Kidney capillary endothelial cell (primary cell): Measurements from ENCODE around the gene HDAC9.

ENCODE experiments used
- DNase-seq: peaks from one replicate; pipeline ENCODE4 v3.0.0-alpha.2; 2018; ENCODE audit warnings: low spot score

HDAC9 gene

DNA sequence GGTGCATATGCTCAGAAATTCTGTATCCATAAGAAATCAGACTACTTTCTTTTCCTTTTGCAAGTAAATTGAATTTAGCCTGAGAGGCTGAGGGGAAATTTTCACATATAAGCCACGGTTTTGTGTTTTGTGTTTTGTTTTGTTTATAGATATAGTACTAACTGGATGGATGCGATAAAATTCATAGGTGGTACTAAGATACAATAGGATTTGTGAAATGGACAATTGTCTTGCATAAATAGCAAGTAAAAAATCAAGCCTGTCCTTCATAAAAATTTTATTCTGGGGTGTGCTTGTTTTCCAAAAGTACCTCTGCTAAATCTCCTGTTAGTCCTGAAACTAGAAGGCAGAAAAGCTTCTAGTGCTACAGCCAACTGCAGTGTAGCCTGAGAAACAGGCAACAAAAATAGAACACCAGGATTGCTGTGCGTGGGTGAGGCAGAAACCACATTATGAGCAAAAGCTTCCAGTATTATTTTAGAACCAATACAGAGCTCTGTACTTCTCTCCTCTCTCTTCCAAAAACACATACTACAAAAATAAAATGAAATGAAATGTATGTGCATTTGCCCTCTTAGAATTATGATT is 634 bp upstream of the HDAC9 start:
- DNase-seq, result no peak

DNA sequence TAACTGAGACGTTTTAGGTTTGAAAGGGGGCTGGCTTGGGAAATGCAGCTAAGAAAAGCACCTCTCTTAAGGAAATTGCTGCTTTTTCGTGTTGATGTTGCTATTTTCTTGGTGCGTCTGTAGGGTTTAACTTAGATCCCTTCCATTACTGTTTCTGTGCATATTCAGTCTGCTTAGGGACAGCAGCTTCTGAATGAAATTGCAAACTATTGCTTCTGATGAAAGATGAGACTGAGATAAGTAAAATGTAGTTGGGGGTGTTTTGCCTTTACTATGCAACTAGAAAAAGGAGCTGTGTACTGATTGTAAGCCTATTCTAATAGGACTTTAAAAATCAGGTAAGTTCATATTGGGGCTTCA is 772 bp downstream of the HDAC9 start:
- DNase-seq, result no peak

DNA sequence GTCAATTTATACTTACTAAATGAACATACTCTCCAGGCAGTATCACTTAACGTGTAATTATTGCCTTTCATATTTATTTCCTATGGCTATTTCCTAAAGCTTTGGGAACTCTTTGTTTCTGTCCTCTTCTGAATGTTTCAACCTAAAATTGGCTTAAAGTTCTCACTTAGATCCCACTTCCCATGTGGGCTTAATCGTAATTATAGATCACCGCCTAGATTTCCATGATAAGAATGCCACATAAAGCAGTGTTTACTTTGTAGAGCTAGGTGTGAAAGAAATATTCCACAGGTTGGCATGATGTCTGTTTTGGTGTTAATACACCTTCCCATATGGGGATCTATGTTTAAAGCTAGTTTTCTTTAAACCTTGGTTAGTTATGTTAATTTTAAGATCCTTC is 1.5 kb downstream of the HDAC9 start:
- no peak for DNase-seq

DNA sequence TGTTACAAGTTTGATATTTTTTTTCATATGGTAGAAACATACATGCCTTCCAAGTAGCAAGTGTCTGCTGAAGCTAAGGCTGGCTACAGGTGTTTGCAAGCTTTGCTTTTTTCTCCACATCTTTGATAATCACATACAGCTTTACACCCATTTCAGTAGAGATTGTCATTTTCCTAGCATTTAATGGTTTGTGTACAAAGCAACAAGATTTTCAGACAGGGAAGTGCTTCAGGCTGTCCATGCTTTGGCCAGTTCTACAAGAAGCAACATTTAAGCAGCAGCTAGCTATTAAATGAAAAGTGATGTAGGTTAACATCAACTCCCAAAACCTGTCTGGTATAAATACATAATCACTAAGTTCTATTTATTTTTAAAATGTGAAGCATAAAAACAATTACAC is 2.3 kb downstream of the HDAC9 start:
- no peak for DNase-seq

DNA sequence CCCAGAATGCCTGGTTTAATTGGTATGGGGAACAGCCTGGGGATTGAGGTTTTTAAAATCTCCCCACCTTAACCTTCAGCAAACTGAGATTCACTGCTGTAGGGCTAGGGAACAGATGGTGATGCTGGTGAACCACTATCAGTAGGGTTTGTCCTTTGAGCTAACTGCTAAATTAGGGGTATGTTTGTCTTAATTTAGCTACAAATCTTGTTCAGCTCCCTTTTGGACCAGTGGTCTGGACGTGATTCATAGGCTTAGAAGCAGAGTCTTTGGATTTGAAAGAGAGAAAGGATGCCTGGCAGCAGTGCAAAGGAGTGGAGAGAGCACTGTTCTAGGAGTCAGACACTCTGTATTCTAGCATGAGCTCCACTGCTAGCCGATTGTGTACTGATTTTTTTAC is 2.8 kb downstream of the HDAC9 start:
- no peak for DNase-seq

DNA sequence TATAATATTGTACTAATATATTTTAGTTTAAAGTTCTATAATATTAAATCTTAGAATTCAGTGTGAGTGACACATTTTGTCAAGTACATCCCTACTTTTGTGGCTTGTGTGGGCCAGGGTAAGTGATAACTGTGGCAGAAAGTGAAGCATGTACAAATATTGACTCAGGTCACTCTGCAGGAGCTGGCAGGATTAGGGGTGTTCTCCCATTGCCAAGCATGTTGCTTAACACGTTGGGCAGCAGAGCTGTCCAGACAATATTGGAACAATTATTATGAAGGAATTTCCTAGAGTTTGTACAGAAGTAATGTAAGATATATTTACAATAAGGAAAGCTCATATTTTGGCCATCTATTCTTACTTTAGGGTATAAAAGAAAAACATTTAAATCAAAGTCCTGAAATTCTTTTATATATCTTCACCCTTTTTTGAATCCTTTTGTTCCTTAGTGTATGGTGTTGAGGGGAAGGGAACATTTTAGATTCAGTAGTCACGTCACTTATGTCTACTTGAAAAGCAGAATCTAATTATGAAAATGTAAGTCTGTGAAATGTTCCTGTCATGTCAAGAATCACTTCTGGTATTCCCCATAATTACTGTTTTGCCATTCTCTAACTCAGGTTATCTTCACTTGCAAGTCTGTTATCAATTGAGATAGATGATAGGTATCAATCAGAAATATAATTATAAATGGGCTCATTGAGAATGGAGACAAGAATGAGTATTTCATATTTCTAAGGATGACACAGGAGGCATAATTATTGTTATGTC is 4.0 kb downstream of the HDAC9 start:
- DNase-seq, result no peak

DNA sequence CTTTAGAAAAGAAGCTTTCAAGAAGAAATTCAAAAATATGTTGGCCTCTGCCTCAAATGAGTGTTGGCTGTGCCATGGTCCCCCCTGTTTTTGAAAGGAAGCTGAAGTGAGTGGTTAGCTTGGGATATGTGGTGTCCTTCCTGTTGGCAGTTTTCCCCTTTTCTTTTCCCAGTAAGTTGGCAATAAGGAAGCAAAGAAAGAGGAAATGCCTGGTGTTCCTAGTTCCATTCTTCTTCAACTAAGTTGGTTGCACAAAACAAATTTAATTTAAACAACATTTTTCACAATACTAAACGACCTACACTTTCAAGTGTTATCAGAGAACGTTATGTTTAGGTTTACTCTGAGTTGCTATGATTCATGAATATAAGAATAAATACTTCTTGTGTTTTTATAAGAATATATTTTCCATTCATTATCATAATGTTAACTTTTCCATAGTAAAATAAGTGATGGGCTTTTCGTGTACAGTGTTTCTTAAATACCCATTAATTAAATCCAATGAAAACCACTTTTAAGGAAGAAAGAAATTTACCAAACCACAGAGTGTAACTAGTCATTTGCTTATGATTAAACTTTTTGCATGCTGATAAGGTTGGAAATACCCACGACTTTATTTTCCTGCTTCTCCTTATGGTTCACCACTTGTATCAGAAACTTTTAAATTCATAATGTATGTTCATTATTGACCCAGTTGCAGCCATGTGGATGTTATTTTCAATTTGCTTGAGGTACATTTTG is 7.7 kb downstream of the HDAC9 start:
- DNase-seq, result no peak

DNA sequence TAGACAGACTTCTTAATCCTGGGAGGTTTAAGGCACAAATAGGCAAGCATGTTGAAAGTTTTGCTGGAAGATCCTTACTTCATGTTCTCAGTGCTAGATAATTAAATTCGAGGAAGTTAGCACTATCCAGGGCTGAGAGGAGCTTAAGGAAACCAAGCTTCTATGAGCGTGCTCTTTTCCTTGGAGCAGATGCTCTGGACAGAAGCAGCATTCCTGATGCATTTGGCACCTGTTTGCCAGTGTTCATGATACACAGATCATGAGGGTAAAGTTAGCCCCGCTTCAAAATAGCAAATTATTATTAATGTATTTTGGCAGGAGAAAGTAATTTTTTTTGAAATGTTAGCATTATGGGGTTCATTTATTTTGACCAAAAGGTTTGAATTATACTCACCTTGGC is 9.4 kb downstream of the HDAC9 start:
- no peak for DNase-seq

DNA sequence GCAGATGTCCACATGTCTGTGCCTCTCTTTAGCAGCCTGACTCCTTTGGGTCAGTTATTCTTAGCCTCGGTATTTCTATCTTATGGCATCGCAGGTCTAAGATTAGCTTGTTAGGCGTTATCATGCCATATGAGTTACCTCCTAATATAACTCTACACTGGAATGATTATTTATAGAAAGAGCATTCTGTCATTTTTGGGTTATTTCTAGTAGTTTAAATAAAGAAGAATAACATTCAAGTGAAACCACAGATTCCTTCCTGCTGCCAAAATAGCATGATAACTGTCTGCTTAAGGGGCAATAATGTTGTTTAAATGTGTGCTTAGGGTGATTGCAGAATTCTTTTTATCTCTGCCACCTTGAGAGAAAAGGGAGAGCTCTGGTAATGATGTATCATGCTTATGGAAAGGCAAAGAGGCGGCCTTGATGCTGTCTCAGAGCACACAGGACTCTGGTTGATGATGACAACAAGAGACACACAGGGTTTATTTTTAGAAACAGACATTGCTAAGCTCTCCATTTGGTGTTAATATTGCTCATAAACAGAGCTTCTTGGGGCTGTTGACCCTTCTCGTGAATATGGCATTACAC is 10.4 kb downstream of the HDAC9 start:
- DNase-seq, result peak; percentile 55

DNA sequence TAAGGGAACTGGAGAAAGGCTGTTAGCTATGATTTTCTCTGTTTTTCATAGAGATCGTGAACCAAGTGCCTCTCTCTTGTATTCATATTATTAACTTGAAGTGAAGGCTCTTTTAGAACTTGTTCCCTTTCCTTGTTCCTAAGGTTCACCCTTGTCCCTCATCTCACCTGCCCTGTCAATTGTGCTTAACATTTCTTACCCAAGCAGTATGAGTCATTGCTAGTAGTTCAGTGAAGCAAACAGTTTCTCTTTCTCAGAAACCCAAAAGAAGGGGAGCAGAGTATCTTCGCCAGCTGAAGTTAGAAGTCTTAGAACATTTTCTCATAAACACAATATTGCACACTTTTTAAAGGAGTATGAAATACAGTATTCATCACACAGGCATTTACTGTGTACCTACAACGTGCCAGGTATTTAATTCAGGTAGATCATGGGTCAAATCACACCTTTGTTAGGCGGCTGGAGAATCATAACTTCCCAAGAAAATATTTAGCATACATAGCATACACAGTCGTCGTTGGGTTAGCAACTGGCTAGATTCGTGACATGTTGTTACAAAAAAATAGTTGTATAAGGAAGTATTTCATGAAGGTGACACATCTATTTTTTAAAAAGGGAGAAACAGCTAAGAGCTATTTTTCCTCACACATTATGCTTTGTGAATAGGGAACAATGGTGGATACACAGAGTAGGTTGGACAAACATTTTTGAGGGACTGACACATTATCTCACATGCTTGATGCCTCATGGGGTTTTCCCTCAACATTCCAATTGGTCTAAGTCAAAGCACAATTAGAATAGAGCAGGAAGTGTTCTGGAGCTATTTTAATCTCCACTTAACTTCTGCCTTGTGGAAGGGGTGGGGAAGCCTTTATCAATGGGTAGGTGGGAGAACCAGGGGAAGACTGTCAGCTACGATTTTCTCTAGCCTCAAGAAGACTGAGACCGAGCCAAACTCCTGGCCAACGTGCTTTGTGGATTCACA is 13.2 kb downstream of the HDAC9 start:
- peak; percentile 98 for DNase-seq

DNA sequence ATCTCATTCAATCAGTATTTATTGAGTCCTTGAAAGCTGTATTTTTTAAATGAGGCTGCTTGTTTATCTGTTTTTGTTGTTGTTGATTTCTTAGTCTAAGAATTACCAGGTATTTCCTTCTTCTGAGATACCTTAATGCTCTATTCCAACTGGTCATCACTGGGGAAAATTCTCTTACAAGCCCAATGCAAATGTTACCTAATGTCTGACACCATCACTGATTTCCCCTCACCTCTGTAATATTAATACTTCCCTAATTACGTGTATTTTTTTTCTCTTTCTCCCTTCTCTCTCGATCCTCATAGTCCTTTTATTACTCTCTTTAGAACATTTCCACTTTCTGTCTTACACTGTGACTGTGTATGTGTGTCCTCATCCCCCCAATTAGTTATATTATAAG is 13.9 kb downstream of the HDAC9 start:
- no peak for DNase-seq

DNA sequence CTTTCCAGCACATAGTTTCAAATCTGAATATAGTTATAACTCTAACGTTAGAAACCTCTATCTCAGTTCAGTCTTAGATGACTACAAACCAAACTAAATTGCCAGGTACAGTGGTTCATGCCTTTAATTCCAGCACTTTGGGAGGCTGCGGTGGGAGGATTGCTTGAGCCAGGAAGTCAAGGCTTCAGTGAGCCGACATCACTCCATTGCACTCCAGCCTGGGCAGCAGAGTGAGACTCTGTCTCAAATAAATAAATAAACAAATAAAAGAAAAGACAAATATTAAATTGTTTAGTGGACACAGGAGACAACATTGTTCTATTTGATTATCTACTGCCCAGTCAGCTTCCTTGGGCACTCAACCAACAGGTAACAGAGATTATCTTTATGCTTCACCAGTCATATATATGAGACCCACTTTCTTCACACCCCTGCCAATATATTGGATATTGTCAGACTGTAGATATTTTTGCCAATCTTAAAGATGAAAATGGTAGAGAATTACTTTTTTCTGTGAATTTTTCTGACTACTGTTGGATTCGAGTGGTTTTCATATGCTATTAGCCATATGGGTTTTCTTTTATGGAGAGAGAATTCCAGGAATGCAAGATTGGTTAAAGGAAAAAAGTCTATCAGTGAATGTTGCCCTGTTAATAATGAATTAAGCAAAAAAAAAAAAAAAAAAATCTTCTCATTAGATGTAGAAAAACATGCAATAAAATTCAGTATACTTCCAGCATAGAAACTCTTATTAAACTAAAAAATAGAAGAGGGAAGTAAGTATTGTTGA is 16.0 kb downstream of the HDAC9 start:
- no peak for DNase-seq

DNA sequence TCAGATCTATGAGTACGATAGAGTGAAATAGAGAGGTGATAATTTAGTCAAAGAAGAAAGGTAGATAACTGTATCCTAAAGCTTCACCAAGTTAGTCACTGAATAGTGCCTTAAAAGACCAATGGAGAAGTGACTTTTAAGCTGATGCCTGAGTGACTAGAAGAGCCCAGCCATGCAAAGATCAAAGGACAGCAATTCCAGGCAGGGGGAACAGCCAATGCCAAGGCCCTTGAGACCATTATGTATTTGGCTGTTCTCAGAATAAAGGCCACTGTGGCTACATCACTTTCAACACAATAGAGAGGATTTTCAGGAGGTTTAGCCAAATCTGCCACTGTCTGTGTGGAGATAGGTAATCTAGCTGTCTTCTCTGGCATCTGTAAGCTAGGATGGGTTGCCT is 17.8 kb downstream of the HDAC9 start:
- DNase-seq, result no peak

DNA sequence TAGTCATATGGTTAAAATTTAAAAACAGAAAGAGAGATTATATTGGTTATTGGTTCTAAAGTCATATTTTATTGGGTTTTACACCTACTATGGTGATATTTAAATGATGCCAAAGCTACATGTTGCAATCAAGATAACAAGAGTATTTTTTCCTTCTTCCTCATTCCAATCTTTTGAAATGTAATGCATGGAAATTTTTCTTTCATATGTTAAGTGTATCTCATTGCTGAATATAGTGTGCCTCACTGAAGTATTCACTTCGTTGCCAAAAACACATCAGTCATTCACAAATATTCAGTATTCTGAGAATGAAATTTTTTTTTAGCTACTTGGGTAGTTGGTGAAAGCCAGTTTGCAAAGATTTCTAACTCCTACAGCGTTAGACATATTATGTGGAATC is 19.5 kb downstream of the HDAC9 start:
- DNase-seq, result no peak

DNA sequence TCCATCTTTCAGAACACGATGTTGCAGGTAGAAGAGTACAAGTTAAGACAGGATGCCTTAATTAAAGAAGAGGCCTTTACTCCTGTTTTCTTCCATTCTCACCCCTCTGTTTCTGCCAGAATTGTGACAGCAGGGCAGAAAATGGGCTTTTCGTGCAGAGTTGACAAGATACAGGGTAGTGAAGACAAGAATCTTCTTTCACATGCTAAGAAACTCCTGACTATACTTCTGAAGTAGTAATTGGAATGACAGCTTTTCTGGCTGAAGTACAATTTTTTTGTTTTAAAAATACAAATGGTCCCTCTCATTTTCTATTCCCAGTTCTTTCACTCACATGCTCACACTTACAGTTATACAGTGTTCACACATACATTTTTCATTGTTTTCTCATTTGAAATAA is 22.1 kb downstream of the HDAC9 start:
- DNase-seq, result no peak

DNA sequence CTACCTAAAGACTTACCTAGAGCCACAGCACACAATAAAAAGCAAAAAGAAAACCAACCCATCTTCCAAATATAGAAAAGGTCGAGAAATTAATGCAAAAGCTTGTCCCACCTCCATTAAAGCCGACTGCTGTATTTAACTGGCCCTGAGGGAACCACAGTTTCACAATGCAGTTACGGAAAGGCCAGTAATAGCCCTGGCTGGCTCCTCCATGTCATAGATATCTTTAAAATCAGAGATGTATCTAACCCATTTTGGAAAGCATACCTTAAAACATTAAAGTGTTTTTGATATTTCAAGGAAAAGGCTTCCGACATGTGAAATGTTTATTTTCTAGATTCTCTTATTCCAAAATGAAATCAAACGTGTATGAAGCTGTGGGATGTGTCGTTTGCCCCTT is 23.0 kb downstream of the HDAC9 start:
- no peak for DNase-seq

DNA sequence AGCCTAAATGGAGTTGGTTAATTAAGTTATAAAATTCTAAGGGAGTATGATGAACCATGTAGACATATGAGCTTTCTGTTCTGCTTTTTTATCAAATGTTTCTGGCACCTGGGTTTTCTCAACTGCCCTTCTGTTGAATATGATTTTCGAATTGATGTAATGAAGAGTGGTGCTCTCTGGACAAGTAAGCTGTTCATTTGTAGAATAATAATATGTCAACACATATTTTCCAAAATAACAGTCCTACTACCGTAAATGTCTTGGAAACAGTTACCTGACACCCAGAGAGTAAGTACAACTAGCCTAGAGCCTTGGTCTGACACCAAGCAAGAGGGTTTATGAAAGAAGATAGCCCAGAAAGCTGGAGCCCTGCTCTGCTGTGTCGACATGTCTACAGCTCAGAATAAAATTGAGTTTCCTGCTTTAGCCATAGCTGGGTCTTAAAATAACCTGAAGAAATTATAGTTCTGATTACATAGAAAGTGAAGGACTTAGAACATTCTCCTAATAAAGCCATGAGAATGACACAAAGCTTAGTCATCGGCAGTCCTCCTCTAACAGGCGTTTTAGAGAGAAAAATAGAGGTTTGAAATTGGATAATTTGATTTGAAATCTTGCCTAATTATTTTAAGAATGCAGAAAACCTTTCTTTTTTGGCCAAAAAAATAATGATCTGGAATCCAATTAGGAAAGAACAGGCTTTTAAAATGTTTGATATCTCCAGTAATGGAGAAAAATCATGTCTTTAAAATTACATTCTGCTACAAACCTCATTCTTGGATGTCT is 25.1 kb downstream of the HDAC9 start:
- peak; percentile 80 for DNase-seq

DNA sequence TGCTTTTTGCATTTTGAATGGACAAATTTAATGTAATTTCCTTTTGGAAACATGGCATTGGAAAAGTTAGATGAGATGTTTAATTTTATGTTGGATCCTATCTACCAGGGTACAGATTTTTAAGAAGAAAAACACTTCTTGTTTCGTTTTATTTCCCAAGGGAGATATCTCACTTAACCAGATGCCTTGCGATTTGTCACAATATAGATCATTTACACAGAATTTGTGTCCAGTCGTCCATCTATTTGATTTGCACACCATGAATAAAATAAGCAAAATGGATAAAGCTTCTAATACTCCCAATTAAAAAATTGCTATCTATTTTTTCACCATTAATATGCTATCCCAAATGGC is 25.7 kb downstream of the HDAC9 start:
- DNase-seq, result no peak

DNA sequence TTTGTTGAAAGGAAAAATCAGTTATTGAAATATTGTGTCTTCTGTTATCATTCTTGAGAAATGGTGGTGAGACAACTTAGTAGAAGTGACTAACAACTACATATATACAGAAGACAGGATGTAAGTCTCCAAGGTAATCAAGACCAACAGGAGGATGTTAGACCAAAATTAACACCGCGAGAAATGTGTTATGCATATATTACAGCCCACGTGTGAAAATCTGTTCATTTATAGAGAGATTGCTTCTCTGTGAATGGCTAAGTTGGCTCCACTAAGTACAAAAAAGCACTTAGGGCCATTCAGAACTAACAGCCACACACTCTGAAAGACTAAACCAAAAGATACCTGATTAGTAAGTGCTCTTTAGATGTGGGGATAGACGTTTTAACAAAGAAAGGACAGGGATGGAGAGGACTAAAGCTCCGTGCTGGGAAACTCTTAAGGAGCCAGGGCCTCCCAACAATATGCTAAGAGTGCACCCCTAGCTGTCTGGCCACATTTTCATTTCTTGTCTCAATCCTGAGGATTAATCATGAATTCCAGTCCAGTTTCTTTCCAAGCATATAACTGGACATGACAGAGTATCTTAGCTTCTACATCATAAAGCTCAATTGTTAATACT is 26.5 kb downstream of the HDAC9 start:
- DNase-seq, result no peak

DNA sequence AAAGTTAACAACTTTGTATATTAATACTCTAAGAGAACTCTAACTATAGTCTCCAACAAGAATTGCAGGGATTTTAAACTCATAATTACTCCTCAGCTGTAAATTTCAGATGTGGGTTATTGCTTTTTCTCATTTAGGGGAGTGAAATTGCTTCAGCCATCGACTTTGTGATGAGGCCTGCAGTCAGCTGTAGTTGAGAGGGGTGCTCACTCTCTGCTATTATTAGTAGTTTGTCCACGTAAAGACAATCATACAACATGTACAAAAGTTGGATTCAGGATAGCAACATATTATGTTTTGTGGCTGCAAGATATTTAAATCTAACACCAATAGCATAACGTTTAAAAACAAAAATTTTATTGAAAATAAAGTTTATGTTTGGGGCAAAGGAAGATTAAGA is 28.7 kb downstream of the HDAC9 start:
- no peak for DNase-seq
